Limb (tissue), 2 donors: ENCODE measurements around the gene JPT2.

Experiments used
- DNase-seq, 2 donors: peaks; one replicate each; pipeline ENCODE4 v3.0.0-alpha.2; 2016; ENCODE audit errors: extremely low spot score in 2 of 2

The JPT2 gene

DNA sequence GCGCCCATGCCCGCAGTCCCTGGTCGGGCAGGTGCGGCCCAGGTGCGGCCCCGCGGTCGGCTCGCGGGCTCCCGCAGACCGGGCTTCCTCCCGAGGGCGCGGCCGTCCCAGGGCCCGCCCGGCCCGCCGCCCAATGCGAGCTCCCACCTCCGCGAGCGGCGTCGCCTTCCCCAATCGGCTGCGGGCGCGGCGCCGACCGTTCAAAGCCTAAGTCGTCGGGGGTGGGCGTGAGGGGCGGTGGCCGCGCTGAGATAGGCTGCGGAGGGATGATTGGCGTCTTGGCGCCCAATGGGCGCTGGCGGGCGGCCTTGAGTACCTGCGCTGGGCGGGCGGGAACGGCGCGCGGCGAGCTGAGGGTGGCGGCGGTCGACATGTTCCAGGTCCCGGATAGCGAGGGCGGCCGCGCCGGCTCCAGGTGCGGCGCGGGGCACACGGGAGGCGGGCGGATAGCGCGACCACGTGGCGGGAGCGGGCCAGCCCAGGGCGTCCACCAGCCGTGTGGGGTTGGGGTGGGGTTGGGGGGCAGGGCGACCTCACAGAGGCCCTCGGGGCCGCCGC, at the start of gene JPT2:
Gene JPT2 (plus strand): TSS at position 338 of the 558 bp plus-strand sequence. CDS start 34 bp downstream, at position 372.
- peak; percentile 95 to 96 for DNase-seq

- no peak for DNase-seq
These were observed 47.4 kb upstream of the JPT2 start for GRCh38 chr16:1630450-1631213.

- DNase-seq = no peak
These were observed 46.8 kb upstream of the JPT2 start for GRCh38 chr16:1631230-1631629.

DNA sequence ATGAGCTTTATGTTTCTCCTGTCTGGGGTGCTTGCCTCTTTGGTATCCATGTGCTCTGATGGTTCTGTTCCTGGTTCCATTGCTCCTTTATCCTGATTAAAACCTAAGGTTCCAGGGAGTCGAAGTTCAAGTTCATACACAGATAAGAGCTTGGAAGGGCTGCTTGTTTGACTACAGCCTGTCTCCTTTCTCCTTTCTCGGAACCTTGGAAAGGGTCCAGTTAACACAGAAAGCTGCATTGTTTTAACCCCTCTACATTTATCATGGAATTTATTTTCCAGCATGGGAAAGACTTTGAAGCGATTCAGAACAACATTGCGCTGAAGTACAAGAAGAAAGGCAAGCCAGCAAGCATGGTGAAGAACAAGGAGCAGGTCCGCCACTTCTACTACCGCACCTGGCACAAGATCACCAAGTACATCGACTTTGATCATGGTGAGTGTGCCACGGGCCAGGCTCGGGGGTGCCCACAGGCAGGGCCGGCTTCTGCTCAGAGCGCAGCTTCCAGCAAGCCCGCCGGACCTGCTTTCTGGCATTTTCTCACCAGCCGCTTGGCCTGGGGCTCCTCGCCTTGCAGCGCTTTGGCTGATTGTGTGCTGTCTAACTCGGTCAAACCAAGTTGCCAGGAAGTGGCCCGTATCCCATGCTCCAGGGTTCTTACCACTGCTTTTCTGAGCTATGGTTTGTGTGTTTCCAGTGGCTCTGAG, 46.0 kb upstream of the JPT2 start:
- no peak for DNase-seq

GRCh38 chr16:1632638-1632970, 45.5 kb upstream of the JPT2 start:
- no peak for DNase-seq

DNA sequence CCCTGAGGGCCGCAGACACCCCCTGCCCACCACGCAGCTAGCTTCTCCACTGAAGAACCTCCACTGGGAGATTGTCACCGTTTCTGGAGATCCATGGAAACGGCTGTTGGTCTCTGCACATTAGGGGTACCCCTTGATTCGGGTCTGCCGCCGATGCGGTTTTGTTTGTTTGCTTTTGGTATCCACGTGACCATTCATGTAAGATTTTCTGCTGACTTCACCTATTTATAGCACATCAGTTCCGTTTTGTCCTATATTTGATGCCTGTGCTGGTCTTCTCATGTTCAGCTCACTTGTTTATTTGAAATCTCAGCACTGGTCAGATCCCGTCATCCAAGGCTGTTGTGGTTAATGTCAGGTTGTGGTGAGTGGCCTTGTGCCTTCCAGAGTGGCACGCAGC, 44.8 kb upstream of the JPT2 start:
- no peak for DNase-seq

DNA sequence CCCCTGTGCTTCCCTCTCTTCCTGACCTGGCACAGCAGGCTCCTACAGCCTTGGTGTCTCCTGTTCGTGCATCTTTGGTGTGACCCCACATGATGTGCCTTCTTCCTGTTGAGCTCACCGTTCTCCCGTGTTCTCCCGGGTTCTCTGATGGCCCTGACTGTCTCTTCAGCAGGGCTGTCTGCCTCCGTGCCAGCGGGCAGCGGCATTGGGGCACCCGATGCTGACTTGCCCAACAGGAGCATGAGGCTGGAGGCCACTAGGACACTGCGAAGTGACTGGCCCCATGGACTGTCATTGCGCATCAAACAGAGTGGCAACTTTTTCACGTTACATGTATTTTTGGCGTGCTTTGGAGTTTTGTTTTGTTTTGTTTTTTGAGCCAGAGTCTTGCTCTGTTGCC, 43.5 kb upstream of the JPT2 start:
- no peak for DNase-seq

GRCh38 chr16:1635070-1635469, 43.0 kb upstream of the JPT2 start:
- DNase-seq = no peak

- DNase-seq = no peak
These were observed 40.6 kb upstream of the JPT2 start for GRCh38 chr16:1637526-1637925.

DNA sequence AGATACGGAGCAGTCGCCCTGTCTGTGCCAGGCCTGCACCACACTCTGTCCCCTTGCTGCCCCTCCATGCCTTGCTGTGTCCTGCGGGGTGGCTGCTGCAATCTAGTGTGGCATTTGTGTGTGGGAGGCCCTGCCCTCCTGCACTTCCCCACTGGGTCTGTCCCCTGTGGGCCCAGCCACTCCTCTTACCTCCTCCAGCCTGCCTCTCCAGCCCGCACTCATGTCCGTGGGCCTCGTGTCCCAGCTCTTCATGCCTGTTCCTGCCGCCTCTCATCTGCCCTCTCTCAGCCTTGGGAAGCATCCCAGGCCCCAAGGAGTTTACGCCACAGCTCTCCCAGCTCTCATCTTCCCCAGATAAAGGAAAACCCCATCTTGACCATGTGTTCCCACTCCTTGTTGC, 39.3 kb upstream of the JPT2 start:
- no peak for DNase-seq

GRCh38 chr16:1639282-1639681, 38.8 kb upstream of the JPT2 start:
- no peak for DNase-seq

GRCh38 chr16:1639860-1640259, 38.2 kb upstream of the JPT2 start:
- DNase-seq = no peak

DNA sequence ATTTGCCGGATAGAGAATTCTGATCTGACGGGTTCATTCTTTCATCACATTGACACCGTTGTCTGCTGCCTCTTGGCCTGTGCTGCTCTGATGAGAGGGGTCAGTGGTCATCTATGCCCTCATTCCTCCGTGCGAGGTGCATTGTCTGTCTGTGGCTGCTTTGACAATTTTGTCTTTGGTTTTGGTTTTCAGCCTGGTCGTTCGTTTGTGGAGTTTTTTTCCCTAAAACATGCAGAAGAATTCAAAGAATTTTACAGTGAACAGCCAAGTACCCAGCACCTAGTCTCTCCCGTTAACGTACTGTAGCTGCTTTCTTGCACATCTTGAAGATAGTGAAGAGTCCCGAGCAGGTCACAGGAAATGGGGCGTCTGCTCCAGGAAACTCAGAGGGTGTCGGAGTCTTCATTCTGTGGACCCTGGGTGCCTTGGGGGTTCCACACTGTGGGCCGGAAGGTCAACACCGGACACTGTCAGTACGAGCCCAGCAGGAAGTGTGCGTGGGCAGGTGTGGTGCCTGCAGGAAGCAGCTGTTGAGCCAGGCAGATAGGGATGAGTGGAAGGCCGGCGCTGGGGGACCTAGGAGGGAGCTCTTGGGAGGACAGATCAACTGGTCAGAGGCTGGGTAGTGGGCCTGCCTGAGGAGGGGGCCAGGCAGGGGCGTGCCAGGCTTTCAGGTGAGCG, 37.7 kb upstream of the JPT2 start:
- DNase-seq = no peak

DNA sequence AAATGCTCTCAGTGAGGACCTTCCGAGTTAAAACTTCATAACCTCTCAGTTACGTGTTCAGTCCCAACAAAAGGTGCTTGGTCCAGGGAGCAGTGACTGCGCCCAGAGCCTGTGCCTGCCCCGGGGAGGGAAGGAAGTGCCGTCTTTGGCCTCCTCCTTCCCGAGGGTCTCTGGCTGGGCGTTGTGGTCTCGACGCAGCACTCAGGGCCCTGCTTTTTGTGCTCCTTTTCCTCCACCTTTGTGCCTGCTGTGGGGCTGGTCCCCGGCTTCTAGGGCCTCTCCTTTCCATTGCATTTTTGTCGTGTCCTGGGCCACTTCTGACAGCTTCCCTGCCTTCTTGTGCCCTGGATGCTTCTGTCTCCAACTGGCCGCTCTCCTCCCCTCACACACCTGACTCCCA, 36.8 kb upstream of the JPT2 start:
- no peak for DNase-seq

GRCh38 chr16:1642148-1642547, 35.9 kb upstream of the JPT2 start:
- DNase-seq = no peak

GRCh38 chr16:1642753-1643152, 35.3 kb upstream of the JPT2 start:
- no peak for DNase-seq

GRCh38 chr16:1643521-1643920, 34.6 kb upstream of the JPT2 start:
- DNase-seq = no peak

DNA sequence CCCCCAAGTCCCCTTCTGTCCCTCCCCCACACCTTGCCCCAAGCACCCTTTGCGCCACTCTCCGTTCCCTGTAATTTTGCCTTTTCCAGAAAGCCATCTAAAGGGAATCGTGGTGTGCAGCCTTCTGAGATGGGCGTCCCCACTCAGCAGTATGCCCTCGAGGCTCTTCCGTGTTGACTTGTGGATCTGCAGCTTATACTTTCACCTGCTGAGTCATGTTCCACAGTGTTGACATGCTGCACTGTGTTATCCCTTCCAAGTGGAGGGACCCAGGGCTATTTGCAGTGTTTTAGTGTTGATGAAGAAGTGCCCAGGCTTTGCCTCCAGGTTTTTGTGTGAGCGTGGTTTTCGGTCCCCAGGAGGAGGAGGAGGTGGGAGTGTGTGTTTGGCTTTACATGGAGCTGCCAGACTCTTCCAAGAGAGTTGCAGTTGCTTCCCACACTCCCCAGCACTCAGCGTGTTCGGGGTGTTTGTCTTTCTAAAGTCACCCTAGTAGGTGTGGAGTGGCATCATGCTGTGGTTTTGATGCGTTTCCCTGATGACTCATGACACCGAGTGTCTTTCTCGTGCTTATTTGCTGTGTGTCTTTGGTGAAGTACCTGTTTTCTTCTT, 32.1 kb upstream of the JPT2 start:
- no peak for DNase-seq

DNA sequence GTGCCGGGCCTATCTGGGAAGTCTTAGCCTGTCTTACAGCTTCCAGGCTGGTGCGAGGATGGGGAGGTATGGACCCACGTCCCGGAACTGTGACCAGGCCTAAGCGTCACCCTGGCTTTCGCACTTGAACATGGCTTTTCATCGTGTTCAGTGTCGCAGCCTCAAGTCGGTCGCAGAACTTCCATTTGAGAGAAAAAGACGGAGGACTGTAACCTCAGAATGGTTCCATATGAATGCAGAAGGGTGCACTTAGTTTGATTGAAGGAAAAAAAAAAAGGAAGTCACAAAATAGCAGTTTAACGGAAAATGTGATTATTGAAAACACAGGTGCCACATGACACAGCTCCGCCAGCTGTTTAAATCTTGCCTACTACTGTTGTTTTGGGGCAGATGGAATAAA, 30.2 kb upstream of the JPT2 start:
- DNase-seq = no peak

DNA sequence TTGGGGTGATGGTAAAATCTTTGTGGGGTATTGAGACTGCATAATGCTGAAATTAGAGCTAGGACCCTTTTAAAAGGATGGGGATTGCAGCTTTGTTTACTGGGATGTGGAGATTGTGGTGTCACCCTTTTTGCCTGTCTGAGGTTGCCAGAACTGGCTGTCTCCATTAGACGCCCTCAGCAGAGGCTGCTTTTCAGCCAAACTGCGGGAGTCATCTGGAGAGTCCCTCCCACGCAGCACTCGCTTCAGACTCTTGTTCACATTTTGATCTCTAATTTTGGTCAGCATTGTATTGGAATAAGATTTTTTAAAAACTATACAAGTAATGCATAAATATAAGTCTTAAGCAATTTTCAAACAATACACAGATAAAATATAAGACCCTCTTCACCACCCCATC, 27.9 kb upstream of the JPT2 start:
- DNase-seq = no peak

DNA sequence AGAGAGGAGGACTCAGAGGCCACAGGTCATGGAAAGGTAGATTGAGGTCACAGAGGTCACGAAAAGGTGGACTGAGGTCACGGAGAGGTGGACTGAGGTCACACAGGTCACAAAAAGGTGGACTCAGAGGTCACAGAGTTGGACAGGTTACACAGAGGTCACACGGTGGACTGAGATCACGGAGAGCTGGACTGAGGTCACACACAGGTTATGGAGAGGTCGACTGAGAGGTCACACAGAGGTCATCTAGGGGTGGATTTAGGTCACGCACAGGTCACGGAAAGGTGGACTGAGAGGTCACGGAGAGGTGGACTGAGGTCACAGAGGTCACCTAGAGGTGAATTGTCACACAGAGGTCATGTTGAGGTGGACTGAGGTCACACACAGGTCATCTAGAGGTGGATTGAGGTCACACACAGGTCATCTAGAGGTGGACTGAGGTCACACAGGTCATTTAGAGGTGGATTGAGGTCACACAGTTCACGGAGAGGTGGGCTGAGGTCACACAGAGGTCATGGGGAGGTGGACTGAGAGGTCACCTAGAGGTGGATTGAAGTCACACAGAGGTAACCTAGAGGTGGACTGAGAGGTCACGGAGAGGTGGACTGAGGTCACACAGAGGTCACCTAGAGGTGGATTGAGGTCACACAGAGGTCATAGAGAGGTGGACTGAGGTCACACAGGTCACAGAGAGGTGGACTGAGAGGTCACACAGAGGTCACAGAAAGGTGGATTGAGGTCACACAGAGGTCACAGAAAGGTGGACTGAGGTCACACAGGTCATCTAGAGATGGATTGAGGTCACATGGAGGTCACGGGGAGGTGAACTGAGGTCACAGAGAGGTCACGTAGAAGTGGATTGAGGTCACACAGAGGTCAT, 26.7 kb upstream of the JPT2 start:
- peak in 1 of 2 donors; percentile 60 for DNase-seq
